Activated CD8-positive, alpha-beta T cell treated with anti-CD3 and anti-CD28 coated beads for 36 hours (primary cell): ENCODE data around the gene RIIAD1. TPM values are rescaled to one million over a fixed set of nuclear protein-coding genes. Genes with fewer than 3 reads are reported as not detected.

Experiments
- ATAC-seq: fragments of 200-7000 bp; cut with Tn5 transposase; one replicate; pipeline ENCODE4 v1.10.0; 2021; ENCODE audit warnings: mild to moderate bottlenecking, moderate library complexity
- CTCF ChIA-PET: fragments of 350-600 bp; sonication (Branson Sonifier 250); formaldehyde crosslinking; loops from one replicate; lab custom pipeline; 2021; ENCODE audit warnings: antibody characterized with exemption; lab: Charles Lee
- POLR2A ChIA-PET: fragments of 350-600 bp; sonication (Branson Sonifier 250); formaldehyde crosslinking; loops from one replicate; lab custom pipeline; 2021; ENCODE audit warnings: antibody characterized with exemption; lab: Charles Lee
- DNase-seq: peaks from one replicate; pipeline ENCODE4 v3.0.0-alpha.2; 2020
- H3K27ac Mint-ChIP-seq: one replicate; pipeline ENCODE4 v1.8.0; 2021; ENCODE audit warnings: mild to moderate bottlenecking, mixed read lengths
- H3K27me3 Mint-ChIP-seq: one replicate; pipeline ENCODE4 v1.8.0; 2021; ENCODE audit warnings: mixed read lengths
- H3K36me3 Mint-ChIP-seq: one replicate; pipeline ENCODE4 v1.8.0; 2021; ENCODE audit warnings: low read depth, mixed read lengths
- H3K4me1 Mint-ChIP-seq: one replicate; pipeline ENCODE4 v1.8.0; 2021; ENCODE audit warnings: low read depth, mixed read lengths
- H3K4me3 Mint-ChIP-seq: one replicate; pipeline ENCODE4 v1.8.0; 2021; ENCODE audit warnings: mild to moderate bottlenecking, moderate library complexity, mixed read lengths
- H3K9me3 Mint-ChIP-seq: one replicate; pipeline ENCODE4 v1.8.0; 2021; ENCODE audit warnings: mixed read lengths
- CTCF ChIP-seq: fragments of 200-600 bp; IDR thresholded peaks from one replicate; pipeline ENCODE4 v1.8.0; 2022; ENCODE audit warnings: antibody characterized with exemption, mild to moderate bottlenecking
- intact Hi-C: fragments of 100-400 bp; cut with micrococcal nuclease; formaldehyde crosslinking; loops from one replicate; pipeline ENCODE4 v1.10.0; 2022
- total RNA-seq, 2 experiments: library from RNA; stranded (reverse); gene quantifications; one replicate each; pipeline ENCODE4 v1.2.3, GENCODE V29; 2021

RIIAD1 gene
- total RNA-seq, 2 experiments from 2014 or later, result not detected

DNA sequence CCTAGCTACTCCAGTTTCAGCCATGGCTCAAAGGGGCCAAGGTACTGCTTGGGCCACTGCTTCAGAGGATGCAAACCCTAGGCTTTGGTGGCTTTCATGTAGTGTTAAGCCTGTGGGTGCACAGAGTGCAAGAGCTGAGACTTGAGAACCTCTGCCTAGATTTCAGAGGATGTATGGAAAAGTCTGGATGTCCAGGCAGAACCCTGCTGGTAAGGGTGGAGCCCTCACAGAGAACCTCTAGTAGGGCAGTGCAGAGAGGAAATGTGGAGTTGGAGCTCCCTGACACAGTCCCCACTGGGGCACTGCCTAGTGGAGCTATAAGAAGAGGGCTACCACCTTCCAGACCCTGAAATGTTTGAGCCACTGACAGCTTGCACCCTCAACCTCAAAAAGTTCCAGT is 16.2 kb downstream of the RIIAD1 start:
- intact Hi-C loops, result loop anchor here (5.0 to 10.0 kb wide), 2 partner anchors 145 to 293 kb away; no protein-coding TSS in a partner anchor
- H3K27me3 Mint-ChIP-seq, result peaks cover 4% of the 10 kb centered on the region
- no peak overlapping the region for H3K27ac Mint-ChIP-seq
- H3K36me3 Mint-ChIP-seq, result peaks cover 3% of the 10 kb centered on the region
- CTCF ChIA-PET, result no interaction called here
- peaks cover 10% of the 10 kb centered on the region for H3K9me3 Mint-ChIP-seq
- ATAC-seq (no peak), DNase-seq (no peak)
- no peak for TF ChIP-seq CTCF
- POLR2A ChIA-PET, result no interaction called here
- no peak overlapping the region for H3K4me3 Mint-ChIP-seq
- H3K4me1 Mint-ChIP-seq, result peaks cover 4% of the 10 kb centered on the region

DNA sequence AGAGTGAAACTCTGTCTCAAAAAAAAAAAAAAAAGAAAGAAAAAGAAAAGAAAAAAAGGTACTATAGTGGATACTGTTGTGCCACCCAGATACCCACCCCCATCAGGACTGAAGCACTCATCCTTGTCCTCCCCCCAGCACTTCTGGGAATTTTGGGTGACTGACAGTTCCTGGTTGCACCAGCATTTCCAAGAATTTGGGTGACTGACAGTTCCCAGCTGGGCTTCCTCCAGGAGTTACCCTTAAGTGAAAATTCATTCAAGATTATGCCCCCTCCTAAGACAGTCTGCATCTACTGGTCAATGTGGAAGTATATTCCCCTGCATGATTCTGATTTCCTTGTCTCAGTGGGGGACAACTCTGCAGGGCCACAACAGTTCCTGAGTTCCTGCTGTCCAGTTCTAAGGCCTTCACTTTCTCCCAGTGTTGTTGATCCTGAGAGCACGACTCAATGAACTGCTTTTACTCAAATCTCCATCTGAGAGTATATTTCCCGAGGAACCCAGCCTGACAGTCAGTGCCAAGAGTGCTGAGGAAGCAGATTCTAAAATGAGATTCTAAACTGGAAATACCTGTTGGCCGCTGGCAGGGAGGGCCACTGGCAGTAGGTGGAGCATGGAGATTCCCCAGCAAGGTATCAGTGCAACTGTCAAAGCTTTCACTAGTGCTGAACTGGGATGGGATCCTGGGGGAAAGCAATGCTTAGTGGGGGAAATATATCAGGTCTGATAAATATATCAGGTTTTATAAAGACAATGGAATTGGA is 18.5 kb downstream of the RIIAD1 start:
- no peak overlapping the region for H3K4me3 Mint-ChIP-seq
- ChIA-PET CTCF (interaction anchor here (1.6 kb wide), 1 partner anchor 146 kb away, joined by 6 read pairs; no protein-coding TSS in a partner anchor), POLR2A (interaction anchor here (0.8 kb wide), 1 partner anchor 23 kb away, joined by 3 read pairs; the partner anchor contains the start of gene MRPL9)
- TF ChIP-seq CTCF, result no peak
- peaks cover 2% of the 10 kb centered on the region for H3K27me3 Mint-ChIP-seq
- peaks cover 4% of the 10 kb centered on the region for H3K4me1 Mint-ChIP-seq
- peaks cover 10% of the 10 kb centered on the region for H3K9me3 Mint-ChIP-seq
- intact Hi-C loops, result loop anchor here (5.0 to 10.0 kb wide), 2 partner anchors 147 to 295 kb away; no protein-coding TSS in a partner anchor
- no peak for DNase-seq
- H3K36me3 Mint-ChIP-seq, result peaks cover 3% of the 10 kb centered on the region
- H3K27ac Mint-ChIP-seq, result no peak overlapping the region
- no peak for ATAC-seq

DNA sequence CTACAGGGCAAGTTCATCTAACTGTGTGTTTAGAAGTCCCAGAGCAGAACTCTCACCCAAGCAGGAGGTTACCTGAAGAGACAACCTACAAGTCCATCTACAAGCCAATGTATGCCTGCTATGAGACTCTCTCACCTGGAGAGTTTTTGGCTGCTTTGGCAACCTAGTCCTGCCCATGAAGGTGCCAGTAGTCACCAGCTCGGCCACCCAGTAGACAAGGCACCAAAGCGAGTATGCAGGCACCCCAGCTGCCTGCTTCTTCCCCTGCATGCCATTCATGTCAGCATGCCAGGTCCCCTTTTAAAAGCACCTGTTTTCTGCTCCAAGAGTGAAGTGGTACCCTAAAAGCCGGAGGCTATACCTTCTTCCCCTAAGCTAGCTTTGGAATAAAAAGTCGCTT is 20.2 kb downstream of the RIIAD1 start:
- DNase-seq (no peak), ATAC-seq (no peak)
- H3K27me3 Mint-ChIP-seq, result peaks cover 5% of the 10 kb centered on the region
- peaks cover 10% of the 10 kb centered on the region for H3K9me3 Mint-ChIP-seq
- H3K4me1 Mint-ChIP-seq, result peaks cover 4% of the 10 kb centered on the region
- intact Hi-C loops, result no loop called here
- H3K27ac Mint-ChIP-seq, result no peak overlapping the region
- CTCF ChIA-PET, result no interaction called here
- no peak overlapping the region for H3K4me3 Mint-ChIP-seq
- no peak for TF ChIP-seq CTCF
- POLR2A ChIA-PET, result no interaction called here
- peaks cover 3% of the 10 kb centered on the region for H3K36me3 Mint-ChIP-seq

- ATAC-seq (peak; percentile 91), DNase-seq (no peak)
- H3K36me3 Mint-ChIP-seq, result peaks cover 28% of the 10 kb centered on the region
- H3K27me3 Mint-ChIP-seq, result no peaks in the 10 kb centered on the region
- H3K27ac Mint-ChIP-seq, result peak overlapping the region; percentile 77
- no peak for TF ChIP-seq CTCF
- H3K4me3 Mint-ChIP-seq, result no peak overlapping the region
- ChIA-PET CTCF (interaction anchor here (1.0 to 1.1 kb wide), 2 partner anchors 80 to 147 kb away, joined by 3 to 4 read pairs; no protein-coding TSS in a partner anchor), POLR2A (interaction anchor here (0.9 to 1.2 kb wide), 3 partner anchors 13 to 77 kb away, joined by 3 read pairs; no protein-coding TSS in a partner anchor)
- intact Hi-C loops, result no loop called here
- H3K9me3 Mint-ChIP-seq, result no peaks in the 10 kb centered on the region
- peaks cover 12% of the 10 kb centered on the region for H3K4me1 Mint-ChIP-seq
These were observed 35.0 kb downstream of the RIIAD1 start for GRCh38 chr1:151756291-151756690.

GRCh38 chr1:151759241-151759640 is 37.9 kb downstream of the RIIAD1 start:
- Mint-ChIP-seq H3K36me3 (peaks cover 38% of the 10 kb centered on the region), H3K27ac (no peak overlapping the region), H3K9me3 (no peaks in the 10 kb centered on the region), H3K4me3 (no peak overlapping the region), H3K4me1 (peaks cover 27% of the 10 kb centered on the region), H3K27me3 (no peaks in the 10 kb centered on the region)
- ATAC-seq, result no peak
- intact Hi-C loops, result no loop called here
- ChIA-PET POLR2A (interaction anchor here (0.9 kb wide), 1 partner anchor 80 kb away, joined by 3 read pairs; the partner anchor contains the start of gene C2CD4D), CTCF (interaction anchor here (0.7 to 1.9 kb wide), 3 partner anchors 24 to 165 kb away, joined by 3 to 5 read pairs (median 4); no protein-coding TSS in a partner anchor)
- TF ChIP-seq CTCF, result no peak
- DNase-seq, result no peak
